Right renal pelvis (tissue), 4 donors: ENCODE data around the gene SHCBP1. TPM values are rescaled to one million over a fixed set of nuclear protein-coding genes. Genes with fewer than 3 reads are reported as not detected.
"Not testable (repeated sequence)": the region's sequence is repeated elsewhere in the genome, so short reads cannot be mapped to it uniquely, and the experiment has no call there.

ENCODE experiments used
- DNase-seq, 4 donors: peaks; one replicate each; pipeline ENCODE4 v3.0.0-alpha.2; 2013; ENCODE audit warnings: low read depth in 4 of 4, low spot score in 3 of 4, missing footprints in 1 of 4
- polyA plus RNA-seq, 4 donors: library from polyadenylated mRNA; unstranded; fragments of 120-200 nt; gene quantifications; one replicate each; pipeline ENCODE4 v1.2.1, GENCODE V29; 2013; ENCODE audit not compliant: insufficient read length in 4 of 4

Gene SHCBP1
- polyA plus RNA-seq, result 1 to 10 TPM; 7.7 to 8.9 (median 8.5) TPM

GRCh38 chr16:46621006-46621933 lies at the start of gene SHCBP1:
Gene SHCBP1, minus strand, starts transcription at chr16:46621379. Its CDS starts 20 bp downstream, at chr16:46621359.
- peak; percentile 61 to 74 (median 70) for DNase-seq

GRCh38 chr16:46662123-46662522 lies 40.9 kb upstream of the SHCBP1 start:
- no peak for DNase-seq

GRCh38 chr16:46658925-46659324 lies 37.7 kb upstream of the SHCBP1 start:
- no peak for DNase-seq

- no peak for DNase-seq
Measured at GRCh38 chr16:46651305-46651704, 30.1 kb upstream of the SHCBP1 start.

GRCh38 chr16:46650254-46650623 lies 29.1 kb upstream of the SHCBP1 start:
- DNase-seq, result no peak

- DNase-seq, result no peak
Measured at GRCh38 chr16:46649588-46650253, 28.5 kb upstream of the SHCBP1 start.

- DNase-seq, result no peak
Measured at GRCh38 chr16:46648656-46649055, 27.5 kb upstream of the SHCBP1 start.

GRCh38 chr16:46638947-46639925 lies 18.1 kb upstream of the SHCBP1 start:
- DNase-seq, result no peak

- no peak for DNase-seq
Measured at GRCh38 chr16:46632778-46633733, 11.9 kb upstream of the SHCBP1 start.

GRCh38 chr16:46629331-46630219 lies 8.4 kb upstream of the SHCBP1 start:
- DNase-seq, result no peak

GRCh38 chr16:46627746-46628145 lies 6.6 kb upstream of the SHCBP1 start:
- no peak for DNase-seq

GRCh38 chr16:46626681-46627080 lies 5.5 kb upstream of the SHCBP1 start:
- DNase-seq, result not testable (repeated sequence)

- not testable (repeated sequence) for DNase-seq
Measured at GRCh38 chr16:46624862-46625261, 3.7 kb upstream of the SHCBP1 start.

- not testable (repeated sequence) for DNase-seq
Measured at GRCh38 chr16:46623707-46624106, 2.5 kb upstream of the SHCBP1 start.

- DNase-seq, result not testable (repeated sequence)
Measured at GRCh38 chr16:46623246-46623645, 2.1 kb upstream of the SHCBP1 start.

GRCh38 chr16:46621934-46622676 lies 926 bp upstream of the SHCBP1 start:
- no peak for DNase-seq

GRCh38 chr16:46620266-46621005 lies 743 bp downstream of the SHCBP1 start:
- DNase-seq, result no peak
